Frontal cortex (tissue), 4 donors: ENCODE results near the gene NKAP. TPM values are rescaled to one million over a fixed set of nuclear protein-coding genes. Genes with fewer than 3 reads are reported as not detected.
"Not testable (repeated sequence)": the region's sequence is repeated elsewhere in the genome, so short reads cannot be mapped to it uniquely, and the experiment has no call there.

Experiments
- DNase-seq, 2 donors: peaks; one replicate each; pipeline ENCODE4 v3.0.0; 2012; ENCODE audit warnings: low spot score in 2 of 2
- FAIRE-seq: peaks from 2 replicates; lab custom pipeline; 2012; peaks lifted over from hg19 to GRCh38; lab: Jason Lieb, UNC
- total RNA-seq: library from RNA; depleted of rRNA; stranded (reverse); fragments of >200 nt; gene quantifications from one replicate; pipeline ENCODE4 v1.2.3, GENCODE V29; 2014
- donor health status: control.
- donor health status: control.
- donor health status: control.

NKAP gene
- 8.6 TPM for total RNA-seq

- FAIRE-seq = no peak
- DNase-seq = peak; percentile 50 to 60
These were observed at the start of gene NKAP for GRCh38 chrX:119943185-119943988. TSS of gene NKAP (minus strand) at chrX:119943751. CDS start at chrX:119943605, 146 bp downstream.

- FAIRE-seq (no peak), DNase-seq (no peak)
These were observed 47.6 kb upstream of the NKAP start for GRCh38 chrX:119991005-119991787.

- FAIRE-seq (no peak), DNase-seq (no peak)
These were observed 47.0 kb upstream of the NKAP start for GRCh38 chrX:119990556-119991004.

GRCh38 chrX:119989905-119990555, 46.5 kb upstream of the NKAP start:
- DNase-seq = no peak
- FAIRE-seq = no peak

GRCh38 chrX:119986203-119986602, 42.7 kb upstream of the NKAP start:
- FAIRE-seq (no peak), DNase-seq (no peak)

GRCh38 chrX:119984652-119985051, 41.1 kb upstream of the NKAP start:
- FAIRE-seq (no peak), DNase-seq (no peak)

- no peak for DNase-seq
- no peak for FAIRE-seq
These were observed 39.9 kb upstream of the NKAP start for GRCh38 chrX:119983494-119983893.

GRCh38 chrX:119982145-119982544, 38.6 kb upstream of the NKAP start:
- no peak for DNase-seq
- FAIRE-seq = no peak

- DNase-seq = no peak
These were observed 37.9 kb upstream of the NKAP start for GRCh38 chrX:119981286-119982070.

GRCh38 chrX:119977172-119977571, 33.6 kb upstream of the NKAP start:
- not testable (repeated sequence) for DNase-seq, FAIRE-seq

More at GRCh38 chrX:119981286-119982070, 37.9 kb upstream of the NKAP start:
- FAIRE-seq = no peak

GRCh38 chrX:119971184-119971583, 27.6 kb upstream of the NKAP start:
- FAIRE-seq (no peak), DNase-seq (no peak)

GRCh38 chrX:119970574-119970973, 27.0 kb upstream of the NKAP start:
- FAIRE-seq (no peak), DNase-seq (no peak)

GRCh38 chrX:119966837-119967236, 23.3 kb upstream of the NKAP start:
- not testable (repeated sequence) for DNase-seq, FAIRE-seq

- FAIRE-seq (no peak), DNase-seq (no peak)
These were observed 17.1 kb upstream of the NKAP start for GRCh38 chrX:119960625-119961024.

GRCh38 chrX:119955807-119956570, 12.4 kb upstream of the NKAP start:
- FAIRE-seq, DNase-seq: not testable (repeated sequence)

GRCh38 chrX:119954374-119954773, 10.8 kb upstream of the NKAP start:
- no peak for DNase-seq
- FAIRE-seq = no peak

GRCh38 chrX:119948381-119948780, 4.8 kb upstream of the NKAP start:
- FAIRE-seq = no peak
- DNase-seq = no peak

GRCh38 chrX:119945481-119945880, 1.9 kb upstream of the NKAP start:
- DNase-seq (no peak), FAIRE-seq (no peak)

- no peak for FAIRE-seq
- DNase-seq = no peak
These were observed 743 bp downstream of the NKAP start for GRCh38 chrX:119942831-119943184.
